ENCODE measurements around the gene CERS6.

CERS6 gene

DNA sequence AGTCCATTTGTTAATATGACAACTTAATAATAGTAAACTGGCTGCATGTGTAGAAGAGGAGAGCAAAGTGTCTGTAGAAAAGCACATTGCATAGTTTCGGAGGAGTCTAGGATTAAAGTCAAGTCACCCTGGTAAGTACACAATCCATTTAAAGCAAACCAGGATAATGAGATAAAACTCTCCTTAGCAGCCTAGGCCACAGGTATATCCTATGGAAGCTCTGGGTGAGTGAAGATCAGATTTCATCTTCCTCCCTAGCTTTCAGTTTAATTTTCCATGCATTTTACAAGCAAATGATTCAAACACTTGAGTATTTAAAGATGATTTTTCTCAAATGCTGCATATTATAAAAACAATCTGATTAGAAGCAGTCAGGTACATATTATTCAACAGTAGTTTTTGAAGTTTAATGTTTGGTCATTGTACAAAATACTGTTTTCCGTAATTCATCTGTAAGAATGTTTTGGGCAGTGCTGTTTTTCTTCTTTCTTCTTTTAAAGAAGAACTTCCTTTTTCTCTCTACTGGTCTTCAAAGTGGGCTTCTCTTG lies 10.2 kb downstream of the CERS6 start:
- peaks cover 12% of the 10 kb centered on the region for H3K4me1 ChIP-seq
- H3K4me2 ChIP-seq (ENCODE audit: low read length): no peak overlapping the region
- H3K27me3 ChIP-seq (ENCODE audit: control insufficient read depth, insufficient read depth, low read length): no peaks in the 10 kb centered on the region
- no peak overlapping the region for H3K27ac ChIP-seq
- no peak overlapping the region for H3K4me3 ChIP-seq (ENCODE audit: low read depth, low read length)
- no peaks in the 10 kb centered on the region for H3K9me3 ChIP-seq (ENCODE audit: control insufficient read depth, low read length)
- H3K36me3 ChIP-seq (ENCODE audit: control insufficient read depth, insufficient read depth, low read length): no peaks in the 10 kb centered on the region
- peak overlapping the region; percentile 24 for H2AFZ ChIP-seq
- TF ChIP-seq CTCF (IDR thresholded peaks at IDR 0.05): no peak
- H3K9ac ChIP-seq: no peak overlapping the region
- peaks cover 2% of the 10 kb centered on the region for H3K79me2 ChIP-seq

GRCh38 chr2:168466834-168467565 lies 10.9 kb downstream of the CERS6 start:
- Histone ChIP-seq H3K4me3 (ENCODE audit: low read depth, low read length) (no peak overlapping the region), H3K36me3 (ENCODE audit: control insufficient read depth, insufficient read depth, low read length) (no peaks in the 10 kb centered on the region), H2AFZ (peak overlapping the region; percentile 24), H3K4me2 (ENCODE audit: low read length) (no peak overlapping the region), H3K9ac (no peak overlapping the region), H3K4me1 (peaks cover 12% of the 10 kb centered on the region), H3K27me3 (ENCODE audit: control insufficient read depth, insufficient read depth, low read length) (no peaks in the 10 kb centered on the region), H3K27ac (no peak overlapping the region), H3K9me3 (ENCODE audit: control insufficient read depth, low read length) (no peaks in the 10 kb centered on the region), H3K79me2 (peaks cover 2% of the 10 kb centered on the region)
- no peak for TF ChIP-seq CTCF (IDR thresholded peaks at IDR 0.05)

DNA sequence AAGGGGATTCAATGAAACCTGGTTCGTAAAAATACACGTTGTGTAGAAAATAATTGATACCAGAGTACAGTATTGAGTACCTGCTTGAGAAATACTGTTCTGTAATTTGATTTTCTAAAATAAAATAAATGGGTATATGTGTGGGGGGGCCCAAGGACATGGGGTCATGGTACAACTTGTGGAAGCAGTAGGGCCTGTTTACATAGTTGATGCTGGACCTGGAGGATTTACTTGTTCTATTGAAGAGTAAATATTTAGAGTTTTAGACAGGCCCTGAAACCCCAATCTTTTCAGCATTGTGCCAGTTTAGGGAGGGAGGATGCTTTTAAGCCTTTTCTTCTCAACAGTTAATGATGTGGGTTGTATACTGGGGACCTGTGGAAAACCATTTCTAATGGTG lies 11.7 kb downstream of the CERS6 start:
- Histone ChIP-seq H3K4me1 (peaks cover 12% of the 10 kb centered on the region), H3K9ac (no peak overlapping the region), H3K36me3 (ENCODE audit: control insufficient read depth, insufficient read depth, low read length) (no peaks in the 10 kb centered on the region), H3K4me2 (ENCODE audit: low read length) (no peak overlapping the region), H3K79me2 (peaks cover 2% of the 10 kb centered on the region), H3K4me3 (ENCODE audit: low read depth, low read length) (no peak overlapping the region), H3K27ac (no peak overlapping the region), H3K27me3 (ENCODE audit: control insufficient read depth, insufficient read depth, low read length) (no peaks in the 10 kb centered on the region), H2AFZ (no peak overlapping the region), H3K9me3 (ENCODE audit: control insufficient read depth, low read length) (no peaks in the 10 kb centered on the region)
- TF ChIP-seq CTCF (IDR thresholded peaks at IDR 0.05): no peak

- Histone ChIP-seq H2AFZ (no peak overlapping the region), H3K27ac (no peak overlapping the region), H3K4me2 (ENCODE audit: low read length) (no peak overlapping the region), H3K36me3 (ENCODE audit: control insufficient read depth, insufficient read depth, low read length) (no peaks in the 10 kb centered on the region), H3K27me3 (ENCODE audit: control insufficient read depth, insufficient read depth, low read length) (no peaks in the 10 kb centered on the region), H3K9me3 (ENCODE audit: control insufficient read depth, low read length) (no peaks in the 10 kb centered on the region), H3K79me2 (peaks cover 2% of the 10 kb centered on the region), H3K9ac (no peak overlapping the region), H3K4me3 (ENCODE audit: low read depth, low read length) (no peak overlapping the region), H3K4me1 (peaks cover 12% of the 10 kb centered on the region)
- TF ChIP-seq CTCF (IDR thresholded peaks at IDR 0.05): no peak
Measured at GRCh38 chr2:168468354-168468753, 12.3 kb downstream of the CERS6 start.

Measured in parathyroid adenoma (tissue), 2 donors.